HG03460 (cell line): Measurements from ENCODE around the gene MYRIP.
A peak's percentile ranks its signal among the peaks of the same experiment; 100 is the strongest.

Experiments
- ATAC-seq: cut with Tn5 transposase; IDR thresholded peaks from one replicate; pipeline ENCODE4 v1.9.1; 2021; ENCODE audit not compliant: unreplicated experiment

Gene MYRIP

DNA sequence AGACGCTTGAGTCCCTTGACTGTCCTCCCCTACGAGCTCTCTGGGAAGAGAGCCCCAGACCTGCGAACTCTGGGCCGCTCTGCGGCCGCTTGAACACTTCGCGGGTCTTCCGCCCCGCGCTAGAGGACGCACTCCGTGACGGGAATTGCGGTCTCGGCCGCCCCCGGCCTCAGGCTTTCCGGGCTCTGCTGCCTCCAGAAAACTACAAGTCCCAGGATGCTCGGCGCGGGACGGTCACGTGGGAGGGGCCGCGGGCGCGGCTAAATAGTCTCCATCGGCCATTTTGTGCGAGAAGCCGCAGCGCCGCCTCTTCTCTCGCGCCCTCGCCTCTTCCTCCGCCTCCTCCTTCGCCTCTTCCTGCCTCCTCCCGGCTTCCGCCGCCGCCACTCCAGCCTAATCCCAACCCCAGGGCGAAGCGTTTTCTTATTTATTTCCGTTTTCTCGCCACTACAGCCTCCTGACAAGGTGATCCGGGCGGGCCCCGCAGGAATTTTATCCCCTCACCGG is 500.1 kb downstream of the MYRIP start, which contains the start of gene EIF1B:
Gene EIF1B, plus strand, starts transcription at position 290 of the 507 bp plus-strand sequence. CDS start 235 bp downstream, outside the sequence.
- peak; percentile 92 for ATAC-seq
